ENCODE measurements around the gene UBAC2. TPM values are rescaled to one million over a fixed set of nuclear protein-coding genes. Genes with fewer than 3 reads are reported as not detected.
A peak's percentile ranks its signal among the peaks of the same experiment; 100 is the strongest.

Gene UBAC2
- total RNA-seq, 1 donor from 2014 or later = 36.2 TPM

Small RNA genes within 50 kb of the gene (small RNA-seq; reads per million reads assigned to genes)
- not detected for gene MIR623
- 0.55 reads per million, percentile 54 among the genes with 10 or more reads in this experiment for gene RN7SKP9

Other genes starting within 250 kb of the UBAC2 start
- 200 TPM for gene DOCK9, start 222.8 kb upstream of the UBAC2 start, total RNA-seq
- gene GPR18, start 57.5 kb downstream of the UBAC2 start, total RNA-seq = not detected
- 3.1 TPM for gene GPR183, start 106.5 kb downstream of the UBAC2 start, total RNA-seq

Data from occipital lobe (tissue), 2 donors.